Middle frontal gyrus (tissue), 1 donor: Measurements from ENCODE around the gene NOP14.
"Not testable (repeated sequence)": the region's sequence is repeated elsewhere in the genome, so short reads cannot be mapped to it uniquely, and the experiment has no call there.

Experiments used
- DNase-seq: peaks from one replicate; pipeline ENCODE4 v3.0.0-alpha.2; 2015; ENCODE audit warnings: low spot score; ENCODE audit errors: extremely low spot score

Gene NOP14

DNA sequence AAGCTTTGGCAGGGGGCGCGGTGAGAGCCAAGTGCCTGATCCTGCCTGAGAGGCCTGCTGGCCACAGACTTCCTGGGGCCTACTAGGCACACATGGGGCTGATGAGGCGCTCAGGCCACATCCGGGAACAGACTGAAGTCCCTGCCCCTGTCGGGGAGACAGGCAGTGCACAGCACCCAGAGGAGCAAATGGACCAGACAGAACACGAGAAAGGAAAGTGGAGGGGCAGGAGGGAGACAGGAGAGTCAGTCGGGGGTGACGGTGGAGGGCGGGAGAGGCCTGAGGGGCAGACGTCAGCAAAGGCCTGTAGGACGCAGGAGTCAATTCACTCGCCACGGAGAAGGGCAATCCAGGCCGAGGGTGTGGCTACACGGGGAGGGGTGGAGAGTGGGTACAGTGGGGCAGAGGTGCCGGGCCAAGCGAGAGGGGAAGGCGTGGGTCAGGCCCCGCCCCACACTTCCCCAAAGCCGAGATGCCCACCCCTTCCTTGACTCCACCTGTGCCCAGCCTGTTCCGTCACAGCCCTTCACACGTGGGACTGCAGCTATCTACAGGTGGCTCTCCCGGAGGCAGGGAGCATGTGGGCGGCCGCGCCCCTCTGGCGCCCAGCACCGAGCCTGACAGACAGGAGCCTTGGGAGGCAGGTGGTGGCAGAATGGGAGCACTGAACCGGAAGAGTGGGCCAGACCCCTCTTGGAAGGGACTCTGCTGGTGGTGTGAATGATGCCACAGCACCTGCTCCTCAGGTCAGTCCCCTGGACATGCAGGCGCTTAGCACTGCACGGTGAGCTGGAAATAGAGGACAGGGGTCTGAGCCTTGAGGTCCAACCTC lies 20.5 kb downstream of the NOP14 start:
- no peak for DNase-seq

DNA sequence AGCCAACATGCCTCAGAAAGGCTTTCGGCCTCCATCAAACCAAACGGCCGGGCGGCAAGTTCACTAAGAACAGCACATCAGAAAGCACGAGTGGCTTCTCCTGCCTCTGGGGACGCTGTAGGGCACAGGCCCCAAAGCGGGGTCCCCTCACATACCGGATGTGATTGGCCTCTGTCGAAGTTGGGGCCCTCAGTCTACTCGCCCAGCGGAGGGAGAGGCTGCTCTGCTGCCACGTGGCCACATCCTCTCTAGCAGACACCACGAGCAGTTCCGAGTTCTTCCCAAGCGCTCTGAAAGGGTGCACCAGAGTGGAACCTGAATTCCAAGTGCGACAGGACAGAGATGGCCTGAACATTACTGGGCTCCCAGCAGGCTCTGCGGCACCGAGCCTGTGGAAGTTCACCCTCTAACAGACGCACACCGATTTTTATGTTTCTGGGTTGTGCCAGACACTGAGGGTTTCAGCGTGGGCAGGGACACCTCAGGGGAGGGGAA lies 21.1 kb downstream of the NOP14 start:
- no peak for DNase-seq

DNA sequence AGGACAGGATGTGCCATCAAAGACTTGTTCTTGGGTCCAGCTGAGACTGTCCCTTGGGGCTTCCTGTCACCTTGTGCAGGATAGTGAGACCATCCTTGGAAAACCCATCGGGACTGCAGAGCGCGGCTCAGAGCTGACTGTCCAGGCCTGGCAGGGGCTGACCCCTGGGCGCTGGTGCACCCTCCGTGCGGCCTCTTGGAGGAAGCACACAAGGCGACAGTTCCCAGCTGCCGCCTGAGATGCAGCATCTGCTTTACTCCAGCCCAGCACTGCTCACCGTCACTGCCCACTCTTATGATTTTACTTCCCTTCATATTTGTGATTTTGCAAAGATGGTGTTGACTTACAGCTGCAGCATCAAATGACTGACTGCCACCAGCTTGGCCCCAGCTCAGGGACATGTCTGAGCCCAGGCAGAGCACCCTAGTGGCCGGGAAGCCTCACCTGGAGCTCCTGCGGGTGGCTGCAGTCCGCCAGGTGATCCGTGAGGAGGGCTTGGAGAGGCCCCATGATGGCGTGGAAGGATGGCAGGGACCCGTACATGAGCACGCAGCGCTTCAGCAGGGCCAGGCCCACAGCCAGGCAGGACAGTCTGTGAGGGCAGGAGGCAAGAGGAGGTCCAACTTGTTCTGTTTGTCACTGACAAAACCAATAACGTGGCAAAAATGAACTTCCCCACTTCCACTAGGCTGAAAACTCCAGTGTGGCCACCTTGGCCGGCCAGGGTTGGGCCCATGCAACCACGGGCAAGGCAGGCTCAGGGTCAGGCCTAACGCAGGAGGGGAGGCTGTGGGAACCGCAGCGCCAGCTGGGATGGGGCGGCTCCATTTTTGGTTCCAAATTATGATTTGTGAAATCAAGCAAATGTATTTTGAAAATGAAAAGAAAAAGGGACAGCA lies 21.8 kb downstream of the NOP14 start:
- no peak for DNase-seq

DNA sequence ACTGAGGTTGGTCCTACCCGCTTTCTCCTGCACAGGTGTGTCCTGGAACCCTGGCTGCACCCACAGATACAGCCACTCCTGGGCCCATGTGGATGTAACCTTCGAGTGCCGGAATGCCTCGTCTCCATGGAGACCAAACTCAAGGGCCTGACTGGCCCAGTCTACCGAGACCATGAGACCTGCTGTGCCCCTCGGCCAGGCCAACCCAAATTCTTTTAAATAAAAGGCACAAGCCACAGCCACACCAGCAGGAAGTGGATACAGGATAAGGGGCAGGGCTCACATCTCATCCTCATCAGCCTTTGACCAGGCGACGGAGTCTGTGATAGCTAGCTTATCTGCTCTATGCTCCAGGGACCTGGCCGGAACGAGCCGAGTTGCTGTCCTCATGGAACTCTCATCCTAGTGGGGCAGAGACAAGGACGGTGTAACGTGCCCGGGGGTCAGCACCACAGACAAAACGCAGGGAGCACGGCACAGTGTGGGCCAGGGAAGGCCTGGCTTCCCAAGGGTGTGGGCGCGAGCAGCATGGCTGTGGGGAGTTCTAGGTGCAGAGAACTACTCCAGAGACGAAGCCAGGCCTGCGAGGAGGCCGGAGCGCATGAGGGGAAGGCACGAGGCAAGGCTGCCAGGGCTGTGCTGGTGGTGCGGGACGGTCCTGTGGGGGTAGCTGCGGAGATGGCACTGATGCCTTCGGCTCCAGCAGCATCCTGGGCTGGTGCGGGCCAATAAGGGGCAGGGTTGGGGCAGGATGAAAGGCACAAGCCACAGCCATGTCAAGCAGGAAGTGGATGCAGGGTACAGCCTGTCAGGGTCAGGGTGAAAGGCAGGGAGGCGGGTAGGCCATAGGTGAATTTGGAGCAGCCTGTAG lies 22.7 kb downstream of the NOP14 start:
- no peak for DNase-seq

DNA sequence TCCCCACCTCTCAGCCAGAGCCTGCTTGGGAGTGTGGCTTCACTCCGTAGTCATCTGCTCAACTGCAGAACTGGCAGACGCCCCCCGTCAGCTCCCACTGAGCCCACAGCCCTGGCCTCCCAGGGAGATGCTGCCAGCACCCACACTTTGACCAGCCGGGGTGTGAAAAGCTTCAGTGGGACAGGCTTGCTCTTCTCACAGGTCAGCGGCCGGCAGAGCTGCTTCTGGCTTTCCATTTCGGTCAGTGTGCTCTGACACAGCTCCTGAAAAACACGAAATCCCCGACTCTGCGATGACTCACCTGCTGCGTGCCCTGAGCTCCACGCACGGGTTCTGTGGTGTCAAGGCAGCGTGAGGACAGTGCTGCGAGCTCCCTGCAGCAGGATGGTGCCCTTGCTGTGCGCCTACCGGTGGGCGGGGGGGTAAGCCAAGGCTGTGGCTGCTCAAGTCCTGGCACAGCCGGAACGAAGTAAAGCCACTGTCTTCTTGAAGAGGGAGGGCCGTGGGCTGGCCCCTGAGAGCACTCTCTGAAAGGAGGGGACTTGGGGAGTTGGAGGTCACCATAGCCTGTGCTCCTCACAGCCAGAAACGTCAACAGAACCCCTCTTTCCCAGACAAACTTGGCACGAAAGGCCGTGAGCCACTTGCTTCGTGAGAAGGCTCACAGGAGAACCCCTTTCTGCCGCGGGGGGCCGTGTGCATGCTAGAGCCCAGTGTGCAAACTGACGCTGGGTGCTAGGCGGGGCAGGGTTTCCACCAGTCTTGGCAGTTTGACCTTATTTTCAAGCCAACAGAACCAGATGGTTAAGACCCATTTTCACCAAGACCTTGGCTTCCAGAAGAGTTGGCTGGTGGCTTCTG lies 23.6 kb downstream of the NOP14 start:
- DNase-seq = no peak

DNA sequence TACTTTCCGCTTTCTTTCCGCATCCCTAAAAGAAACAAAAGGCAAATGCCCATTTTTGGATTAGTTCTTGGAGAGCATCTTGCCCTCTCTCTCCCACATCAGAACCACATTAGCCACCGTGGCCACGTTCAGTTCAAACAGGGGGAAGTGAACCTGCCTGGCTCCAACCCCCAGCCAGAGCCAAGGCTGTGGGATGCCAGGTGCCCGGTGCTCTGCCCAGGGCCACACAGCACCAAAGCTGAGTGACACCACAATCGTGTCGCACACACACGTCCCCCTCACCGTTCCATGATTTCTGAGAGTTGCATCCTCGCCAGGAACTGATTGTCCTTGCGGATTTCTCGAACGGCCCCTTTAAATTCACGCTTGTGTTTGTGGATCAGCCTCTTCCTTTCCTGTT lies 24.3 kb downstream of the NOP14 start:
- DNase-seq = no peak

DNA sequence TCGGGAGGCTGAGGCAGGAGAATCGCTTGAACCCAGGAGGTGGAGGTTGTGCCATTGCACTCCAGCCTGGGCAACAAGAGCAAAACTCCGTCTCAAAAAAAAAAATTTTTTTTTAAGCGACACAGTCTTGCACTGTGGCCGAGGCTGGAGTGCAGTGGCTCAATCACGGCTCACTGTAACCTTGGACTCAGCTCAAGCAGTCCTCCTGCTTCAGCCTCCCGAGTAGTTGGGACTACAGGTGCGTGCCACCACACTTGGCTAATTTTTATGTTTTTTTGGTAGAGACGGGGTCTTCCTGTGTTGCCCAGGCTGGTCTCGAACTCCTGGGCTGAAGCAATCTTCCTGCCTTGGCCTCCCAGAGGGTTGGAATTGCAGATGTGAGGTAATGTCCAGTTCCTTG lies 24.8 kb downstream of the NOP14 start:
- DNase-seq = not testable (repeated sequence)

DNA sequence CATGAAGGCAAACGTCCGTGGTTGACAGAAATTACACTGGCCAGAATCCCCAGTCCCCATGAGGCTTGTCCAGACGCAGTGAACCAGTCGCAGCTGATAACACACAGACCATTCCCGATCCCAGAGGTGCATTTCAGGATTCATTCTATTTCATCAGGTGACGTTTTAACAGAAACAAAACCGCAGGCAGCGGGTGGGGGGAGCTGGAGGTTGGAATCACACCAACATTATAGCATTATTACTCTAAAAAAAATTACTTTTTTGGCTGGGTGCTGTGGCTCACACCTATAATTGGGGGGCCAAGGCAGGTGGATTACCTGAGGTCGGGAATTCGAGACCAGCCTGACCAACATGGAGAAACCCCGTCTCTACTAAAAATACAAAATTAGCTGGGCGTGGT lies 25.2 kb downstream of the NOP14 start:
- no peak for DNase-seq

DNA sequence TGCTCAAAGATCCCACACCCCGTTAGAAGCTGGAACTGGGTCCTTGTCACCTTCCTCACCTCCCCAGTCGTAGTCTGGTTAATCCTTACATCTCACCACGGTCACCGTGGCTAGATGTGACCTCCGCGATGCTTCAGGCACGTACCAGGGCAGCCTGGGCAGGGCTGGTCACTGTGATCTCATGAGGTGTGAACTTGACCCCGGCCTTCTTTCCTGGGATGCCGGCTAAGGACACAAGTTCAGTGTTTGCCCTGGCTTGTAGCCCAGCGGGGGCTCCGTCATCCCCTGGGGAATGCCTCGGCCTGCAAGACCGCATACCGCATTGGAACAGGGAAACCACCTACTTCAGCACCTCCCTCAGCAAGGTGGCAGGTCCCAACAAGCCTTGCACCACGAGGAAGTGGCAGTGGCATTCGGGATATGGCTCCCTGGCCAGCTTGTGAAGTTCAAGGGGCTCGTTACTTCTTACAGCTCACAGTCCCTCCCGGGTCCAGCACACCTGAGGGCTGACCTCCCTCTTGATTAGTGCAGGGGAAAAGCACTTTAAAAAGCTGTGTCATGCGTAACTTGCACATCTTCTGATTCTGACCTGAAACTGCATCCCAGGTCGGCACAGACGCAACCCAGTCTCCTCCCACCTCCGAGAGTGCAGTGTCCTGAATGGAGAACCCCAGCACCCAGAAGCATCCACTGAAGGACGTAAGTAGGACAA lies 25.9 kb downstream of the NOP14 start:
- no peak for DNase-seq

DNA sequence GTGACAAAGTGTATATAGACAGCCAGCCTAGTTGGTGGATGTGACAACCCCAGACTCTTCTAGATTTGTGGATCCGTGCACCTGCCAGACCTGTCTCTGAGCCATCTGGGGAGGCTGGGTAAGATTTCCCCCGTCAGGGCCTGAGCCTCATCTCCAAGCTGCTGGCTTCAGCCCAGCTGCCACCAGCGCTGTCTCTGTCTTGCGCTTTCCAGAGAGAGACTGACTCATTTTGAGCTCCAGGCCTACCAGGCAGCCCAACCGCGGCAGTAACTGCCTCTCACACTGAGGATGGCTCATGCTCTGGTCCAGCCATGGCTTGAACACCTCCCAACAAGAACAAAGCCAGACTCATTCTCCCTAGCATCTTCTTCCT lies 26.4 kb downstream of the NOP14 start:
- DNase-seq = no peak

DNA sequence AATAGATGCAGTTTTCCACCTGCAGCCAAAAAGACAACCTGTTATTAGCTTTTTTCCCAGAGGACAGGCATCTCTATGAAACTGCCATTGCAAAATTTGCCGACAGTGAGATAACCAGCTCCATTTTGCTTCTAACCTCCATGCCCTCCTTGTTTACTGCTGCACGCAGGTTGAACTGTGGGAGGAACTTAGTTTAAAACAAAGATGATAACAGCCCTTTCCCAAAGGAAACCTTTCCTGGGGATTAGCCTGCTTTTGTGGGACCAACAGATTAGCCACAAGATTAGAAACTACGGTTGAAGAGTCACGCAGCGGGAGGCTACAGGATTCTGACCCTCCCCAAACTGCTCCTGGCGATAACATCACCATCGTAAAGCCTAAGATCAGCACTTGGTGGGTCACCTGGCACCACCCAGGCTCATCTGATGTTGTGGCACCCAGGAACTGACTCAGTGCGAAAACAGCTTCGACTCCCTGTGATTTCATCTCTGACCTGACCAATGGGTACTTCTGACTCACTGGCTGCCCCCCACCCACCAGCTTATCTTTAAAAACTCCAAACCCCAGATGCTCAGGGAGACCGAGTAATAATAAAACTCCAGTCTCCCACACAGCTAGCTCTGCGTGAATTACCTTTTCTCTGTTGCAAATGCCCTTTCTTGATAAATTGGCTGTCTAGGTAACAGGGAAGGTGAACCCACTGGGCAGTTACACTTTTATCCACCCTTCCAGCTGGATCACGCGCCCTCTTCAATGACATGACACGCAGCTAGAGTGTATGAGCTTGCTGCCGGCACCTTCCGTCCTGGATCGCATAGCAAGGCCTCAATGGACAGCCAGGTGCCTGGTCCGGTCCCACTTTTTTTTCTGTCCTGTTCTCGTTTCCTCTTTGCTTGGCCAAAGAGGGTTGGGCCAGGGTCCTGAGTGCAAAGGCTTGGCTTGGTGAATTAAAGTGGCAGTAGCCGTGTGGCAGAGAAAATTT lies 27.2 kb downstream of the NOP14 start:
- DNase-seq = no peak

DNA sequence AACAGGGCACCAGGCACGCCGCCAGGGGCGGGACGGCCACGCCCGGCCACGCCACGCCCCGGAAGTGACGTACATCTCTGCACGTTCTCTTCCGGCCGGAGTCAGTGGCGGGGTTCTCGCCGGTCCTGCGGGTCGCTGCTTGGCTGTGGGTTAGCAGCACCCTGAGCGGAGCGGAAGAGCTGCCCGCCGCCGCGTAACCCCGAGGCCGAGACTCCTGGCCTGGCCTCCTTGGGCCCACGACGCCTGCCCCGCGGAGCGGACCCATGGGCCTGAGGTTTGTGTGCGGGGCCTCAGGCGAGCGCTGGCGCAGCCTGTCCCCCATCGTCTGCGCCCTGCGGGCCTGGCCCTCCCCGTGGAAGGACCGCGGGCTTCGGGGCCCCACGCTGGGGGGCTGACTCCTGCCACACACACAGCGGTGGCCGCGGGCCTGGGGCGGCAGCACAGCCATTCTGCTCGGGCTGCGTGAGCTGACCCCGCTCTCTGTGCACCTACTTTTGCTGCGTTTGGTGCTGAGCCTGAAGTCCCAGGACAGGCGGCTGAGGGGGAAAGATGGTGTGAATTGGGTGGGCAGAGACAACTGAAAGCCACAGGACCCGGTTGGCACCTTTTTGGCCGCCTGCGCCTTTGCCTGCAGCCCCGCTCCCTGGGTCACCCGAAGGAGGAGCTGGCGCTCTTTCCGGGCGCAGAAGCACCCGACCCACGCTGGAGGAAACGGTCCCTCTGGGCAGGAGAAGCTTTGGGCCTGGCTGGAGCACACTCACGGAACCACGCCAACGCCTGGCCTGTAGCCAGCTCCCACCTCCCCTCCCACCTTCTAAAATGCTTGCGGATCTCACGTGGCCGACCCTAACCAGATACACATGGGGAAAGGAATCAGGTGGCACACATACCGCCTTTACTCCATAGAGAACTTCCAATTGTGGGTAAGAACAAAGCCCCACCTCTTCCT lies 28.1 kb downstream of the NOP14 start:
- peak; percentile 81 for DNase-seq

DNA sequence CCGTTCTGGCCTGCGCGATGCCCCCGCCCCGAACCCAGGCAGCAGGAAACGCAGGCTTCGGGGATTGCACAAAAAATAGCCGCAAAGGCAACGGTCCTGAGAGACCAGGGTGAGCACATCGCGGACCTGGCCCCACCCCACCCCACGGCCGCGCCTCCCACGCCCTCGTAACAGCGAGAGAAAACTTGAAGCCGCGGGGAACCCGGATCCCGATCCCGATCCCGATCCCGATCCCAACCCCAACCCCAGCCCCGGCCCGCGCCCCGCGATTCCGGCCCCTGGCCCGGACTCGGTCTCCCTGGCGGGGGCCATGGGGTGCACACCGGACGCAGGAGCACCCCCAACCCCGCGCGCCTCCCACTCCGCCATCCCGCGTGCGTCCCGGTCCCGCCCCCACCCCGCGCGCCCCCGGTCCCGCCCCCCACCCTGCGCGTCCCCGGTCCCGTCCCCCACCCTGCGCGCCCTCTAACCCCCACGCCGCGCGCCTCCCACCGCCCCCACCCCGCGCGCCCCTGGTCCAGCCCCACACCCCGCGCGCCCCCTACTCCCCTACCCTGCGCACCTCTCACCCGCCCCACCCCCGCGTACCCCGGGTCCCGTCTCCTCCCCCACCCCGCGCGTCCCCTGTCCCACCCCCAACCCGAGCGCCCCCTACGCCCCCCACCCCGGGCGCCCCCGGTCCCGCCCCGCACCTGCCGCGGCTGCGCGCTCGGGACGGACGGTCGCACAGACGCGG lies 29.0 kb downstream of the NOP14 start:
- no peak for DNase-seq

DNA sequence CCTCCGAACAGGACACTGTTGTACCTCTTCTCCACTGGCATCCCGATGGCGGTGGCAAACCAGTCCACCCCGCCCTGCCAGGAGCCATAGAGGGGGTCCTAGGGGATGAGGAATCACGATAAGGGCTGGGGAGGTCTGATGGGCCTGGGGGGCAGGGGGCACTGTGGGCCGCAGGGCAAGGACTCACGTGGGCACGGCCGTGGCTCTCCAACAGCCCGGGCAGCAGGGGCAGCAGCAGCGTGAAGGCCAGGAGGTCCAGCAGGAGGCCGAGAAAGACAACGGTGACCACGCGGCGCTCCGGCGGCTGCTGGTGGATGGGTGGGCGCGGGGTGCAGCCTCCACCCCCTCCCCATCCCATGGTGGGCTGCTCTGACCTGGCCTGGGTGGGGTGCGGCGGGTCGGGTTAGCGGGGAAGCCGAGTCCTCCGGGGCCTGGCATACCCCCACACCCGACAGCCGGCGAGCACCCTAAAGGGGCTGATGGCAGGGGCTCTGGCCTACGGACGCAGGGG lies 29.6 kb downstream of the NOP14 start:
- DNase-seq = no peak

DNA sequence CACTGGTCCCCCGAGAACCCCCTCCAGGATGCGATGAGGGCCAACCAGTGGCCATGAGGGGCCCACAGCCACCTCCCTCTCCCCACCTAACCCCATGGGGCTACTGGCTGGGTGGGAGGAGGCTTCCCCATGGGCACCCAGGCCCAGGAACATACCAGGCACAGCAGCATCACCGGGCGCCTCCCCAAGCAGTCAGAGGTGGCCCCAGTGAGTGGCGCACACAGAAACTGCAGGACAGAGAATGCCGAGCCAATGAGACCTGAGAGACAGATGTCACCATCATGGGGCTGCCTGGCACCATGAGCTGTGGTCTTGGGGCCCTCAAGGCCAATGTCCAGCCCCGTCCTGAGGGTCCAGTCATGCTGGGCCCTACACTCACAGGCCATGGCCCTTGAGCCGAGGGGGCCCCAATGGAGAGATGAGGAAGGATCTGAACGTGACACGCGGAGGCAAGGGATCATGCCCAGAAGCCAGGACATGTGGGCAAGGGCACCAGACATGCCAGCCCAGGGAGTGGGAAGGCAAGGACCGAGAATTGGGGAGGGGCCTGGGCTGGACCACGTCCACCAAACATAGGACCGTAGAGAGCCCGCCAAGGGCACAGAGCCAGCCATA lies 30.1 kb downstream of the NOP14 start:
- no peak for DNase-seq

DNA sequence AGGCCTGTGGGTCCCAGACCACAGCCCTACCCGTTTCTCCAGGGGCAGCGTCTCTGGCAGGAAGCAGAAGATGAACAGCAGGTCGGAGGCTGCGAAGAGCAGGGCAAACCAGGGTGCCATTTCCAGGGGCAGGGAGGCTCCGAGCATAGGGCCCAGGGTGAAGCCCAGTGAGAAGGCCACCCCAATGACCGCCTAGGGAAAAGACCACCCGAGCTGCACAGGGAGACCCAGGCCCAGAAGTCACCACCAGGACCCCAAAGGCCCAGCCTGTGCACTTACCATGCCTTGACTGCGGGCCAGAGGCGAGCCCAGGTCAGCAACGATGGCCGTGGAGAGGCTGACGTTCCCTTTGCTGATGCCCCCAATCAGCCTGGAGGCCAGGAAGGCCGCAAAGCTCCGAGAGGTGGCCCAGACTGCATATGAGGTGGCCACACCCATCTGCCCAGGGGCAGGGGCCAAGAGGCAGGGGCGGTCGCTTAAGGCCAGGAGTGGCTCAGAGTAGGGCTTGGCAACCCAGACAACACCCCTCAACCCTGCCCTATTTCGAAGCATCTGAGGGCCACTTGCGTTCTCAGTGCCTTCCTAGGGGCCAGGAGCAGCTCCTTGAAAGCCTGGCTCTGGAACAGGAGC lies 30.8 kb downstream of the NOP14 start:
- DNase-seq = no peak
